WTC11 (cell line): ENCODE data around the gene UBE2H. TPM values are rescaled to one million over a fixed set of nuclear protein-coding genes. Genes with fewer than 3 reads are reported as not detected.

Source experiments
- ATAC-seq: fragments of 200-7000 bp; cut with Tn5 transposase; 2 replicates; pipeline ENCODE4 v1.10.0; 2021; ENCODE audit warnings: mild to moderate bottlenecking, moderate library complexity
- CTCF ChIA-PET: fragments of 300-600 bp; sonication (Branson Sonifier 250); formaldehyde crosslinking; loops from one replicate; lab custom pipeline; 2021; ENCODE audit warnings: antibody characterized with exemption; lab: Charles Lee
- POLR2A ChIA-PET: fragments of 350-600 bp; sonication (Branson Sonifier 250); formaldehyde crosslinking; loops from one replicate; lab custom pipeline; 2021; ENCODE audit warnings: antibody characterized with exemption; lab: Charles Lee
- DNase-seq: peaks from one replicate; pipeline ENCODE4 v3.0.0; 2021; ENCODE audit warnings: low spot score
- H3K27ac Mint-ChIP-seq: 2 replicates; pipeline ENCODE4 v1.8.0; 2021; ENCODE audit warnings: mixed read lengths
- H3K27me3 Mint-ChIP-seq: 2 replicates; pipeline ENCODE4 v1.8.0; 2021; ENCODE audit warnings: low read depth, mild to moderate bottlenecking, moderate library complexity, mixed read lengths
- H3K36me3 Mint-ChIP-seq: 2 replicates; pipeline ENCODE4 v1.8.0; 2021; ENCODE audit warnings: mixed read lengths
- H3K4me1 Mint-ChIP-seq: 2 replicates; pipeline ENCODE4 v1.8.0; 2022; ENCODE audit warnings: mixed read lengths
- H3K4me3 Mint-ChIP-seq: 2 replicates; pipeline ENCODE4 v1.8.0; 2021; ENCODE audit warnings: mild to moderate bottlenecking, moderate library complexity, mixed read lengths
- H3K9me3 Mint-ChIP-seq: 2 replicates; pipeline ENCODE4 v1.8.0; 2021; ENCODE audit warnings: mixed read lengths
- CREB1 ChIP-seq: sonication (generic); formaldehyde crosslinking; IDR thresholded peaks from 2 replicates; pipeline ENCODE4 v1.8.0; 2023; ENCODE audit warnings: mild to moderate bottlenecking, missing genetic modification reagents
- CREM ChIP-seq: sonication (generic); formaldehyde crosslinking; IDR thresholded peaks from 2 replicates; pipeline ENCODE4 v1.8.1; 2022; ENCODE audit warnings: mild to moderate bottlenecking, missing genetic modification reagents, moderate library complexity
- ELF4 ChIP-seq: sonication (generic); formaldehyde crosslinking; IDR thresholded peaks from 2 replicates; pipeline ENCODE4 v1.8.1; 2022; ENCODE audit warnings: low read depth, mild to moderate bottlenecking, moderate library complexity, missing genetic modification reagents
- FOXP1 ChIP-seq: sonication (generic); formaldehyde crosslinking; IDR thresholded peaks from 2 replicates; pipeline ENCODE4 v1.8.0; 2022; ENCODE audit warnings: missing genetic modification reagents, mild to moderate bottlenecking, moderate library complexity, borderline replicate concordance
- HMGA2 ChIP-seq: fragments of 250-450 bp; sonication (Bioruptor Pico); IDR thresholded peaks from 2 replicates; pipeline ENCODE4 v1.4.0; 2021; ENCODE audit warnings: mild to moderate bottlenecking, moderate library complexity
- IRF2 ChIP-seq: sonication (generic); formaldehyde crosslinking; IDR thresholded peaks from 2 replicates; pipeline ENCODE4 v1.8.0; 2022; ENCODE audit warnings: low read depth, missing genetic modification reagents, borderline replicate concordance
- JAZF1 ChIP-seq: fragments of 250-450 bp; sonication (Bioruptor Pico); IDR thresholded peaks from 2 replicates; pipeline ENCODE4 v1.9.0; 2021; ENCODE audit warnings: moderate library complexity, mild to moderate bottlenecking, inconsistent platforms
- KAT7 ChIP-seq: sonication (generic); formaldehyde crosslinking; IDR thresholded peaks from 2 replicates; pipeline ENCODE4 v1.8.1; 2023; ENCODE audit warnings: missing genetic modification reagents, mild to moderate bottlenecking, borderline replicate concordance
- MXD4 ChIP-seq: fragments of 250-450 bp; sonication (Bioruptor Pico); IDR thresholded peaks from 2 replicates; pipeline ENCODE4 v1.8.0; 2021; ENCODE audit warnings: mild to moderate bottlenecking, moderate library complexity, borderline replicate concordance
- NR1H2 ChIP-seq: sonication (generic); formaldehyde crosslinking; IDR thresholded peaks from 2 replicates; pipeline ENCODE4 v1.9.0; 2021; ENCODE audit warnings: mild to moderate bottlenecking, moderate library complexity, missing genetic modification reagents
- OVOL2 ChIP-seq: fragments of 250-450 bp; sonication (Bioruptor Pico); IDR thresholded peaks from 2 replicates; pipeline ENCODE4 v1.9.0; 2021; ENCODE audit warnings: mild to moderate bottlenecking, borderline replicate concordance
- ZNF263 ChIP-seq: sonication (generic); formaldehyde crosslinking; IDR thresholded peaks from 2 replicates; pipeline ENCODE4 v1.8.1; 2022; ENCODE audit warnings: low read depth, mild to moderate bottlenecking, moderate library complexity, missing genetic modification reagents
- ZNF423 ChIP-seq: fragments of 250-450 bp; sonication (Bioruptor Pico); IDR thresholded peaks from 2 replicates; pipeline ENCODE4 v2.1.2; 2022; ENCODE audit warnings: mild to moderate bottlenecking, moderate library complexity
- total RNA-seq: library from RNA; stranded (reverse); gene quantifications from 3 replicates; pipeline ENCODE4 v1.2.3, GENCODE V29; 2021
- TF ChIP-seq, protein P1 (sequence below): sonication (generic); formaldehyde crosslinking; IDR thresholded peaks from 2 replicates; pipeline ENCODE4 v1.8.0; 2022; ENCODE audit warnings: mild to moderate bottlenecking, missing genetic modification reagents
- TF ChIP-seq, protein P2 (sequence below): fragments of 250-450 bp; sonication (Bioruptor Pico); IDR thresholded peaks from 2 replicates; pipeline ENCODE4 v1.9.0; 2021; ENCODE audit warnings: mild to moderate bottlenecking
- TF ChIP-seq, protein P3 (sequence below): sonication (generic); formaldehyde crosslinking; conservative IDR thresholded peaks from 2 replicates; pipeline ENCODE4 v1.8.1; 2023; ENCODE audit warnings: mild to moderate bottlenecking, low read depth, missing genetic modification reagents, moderate library complexity
- TF ChIP-seq, protein P4 (sequence below): sonication (generic); formaldehyde crosslinking; IDR thresholded peaks from 2 replicates; pipeline ENCODE4 v1.8.0; 2022; ENCODE audit warnings: mild to moderate bottlenecking, missing genetic modification reagents
- TF ChIP-seq, protein P5 (sequence below): sonication (generic); formaldehyde crosslinking; IDR thresholded peaks from 2 replicates; pipeline ENCODE4 v1.8.1; 2022; ENCODE audit warnings: low read depth, mild to moderate bottlenecking, moderate library complexity, missing genetic modification reagents, borderline replicate concordance
- TF ChIP-seq, protein P6 (sequence below): sonication (generic); formaldehyde crosslinking; IDR thresholded peaks from 2 replicates; pipeline ENCODE4 v1.8.1; 2022; ENCODE audit warnings: low read depth, missing genetic modification reagents, borderline replicate concordance
- TF ChIP-seq, protein P7 (sequence below): sonication (generic); formaldehyde crosslinking; IDR thresholded peaks from 2 replicates; pipeline ENCODE4 v1.8.1; 2023; ENCODE audit warnings: mild to moderate bottlenecking, missing genetic modification reagents, moderate library complexity
- TF ChIP-seq, protein P8 (sequence below): sonication (generic); formaldehyde crosslinking; IDR thresholded peaks from 2 replicates; pipeline ENCODE4 v1.8.1; 2022; ENCODE audit warnings: missing genetic modification reagents, borderline replicate concordance

UBE2H gene
- total RNA-seq, 1 experiment from 2014 or later = 55.0 TPM

DNA sequence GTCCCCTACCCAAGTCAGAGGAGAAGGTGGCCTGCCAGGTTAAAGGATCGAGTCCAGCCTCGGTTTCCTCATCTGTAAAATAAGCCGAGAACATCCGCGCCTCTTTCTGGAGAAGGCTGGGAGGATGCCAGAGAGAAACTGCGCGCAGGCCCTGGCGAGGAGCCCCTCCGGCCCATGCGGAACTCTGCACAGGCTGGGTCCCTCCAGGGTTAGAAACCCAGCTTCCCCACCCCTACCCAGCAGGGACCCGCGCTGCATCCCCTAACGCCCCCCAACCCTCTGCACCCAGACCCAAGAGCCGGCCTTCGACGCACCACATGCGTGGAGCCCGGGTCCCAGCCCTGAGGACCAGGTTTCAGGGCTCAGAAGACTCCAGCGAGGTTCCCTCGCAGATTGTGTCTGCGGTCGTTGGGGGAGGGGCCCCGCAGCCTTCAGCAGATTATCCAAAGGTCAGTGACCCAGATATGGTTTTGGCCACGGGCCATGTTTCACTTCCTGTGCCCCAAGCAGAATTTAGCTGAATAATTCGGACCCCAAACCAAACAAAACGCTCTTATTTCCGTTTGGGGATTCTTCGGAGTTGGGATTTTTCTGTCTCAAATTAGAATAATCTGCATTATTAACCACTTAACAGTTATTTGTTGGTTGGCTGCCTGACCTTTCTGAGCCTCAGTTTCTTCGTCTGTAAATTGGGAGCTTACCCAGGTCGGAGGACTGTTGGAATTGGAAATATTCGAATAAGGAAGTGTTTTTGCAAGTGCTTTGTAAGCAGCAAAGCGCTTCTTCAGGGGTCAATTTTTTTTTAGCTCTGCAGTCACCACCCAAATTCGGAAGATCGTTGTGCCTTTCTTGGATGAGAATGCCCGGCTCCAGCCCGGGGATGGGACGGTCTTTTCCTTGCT lies 167.7 kb downstream of the UBE2H start:
- no peaks in the 10 kb centered on the region for H3K36me3 Mint-ChIP-seq
- DNase-seq (peak; percentile 32), ATAC-seq (no peak)
- H3K27ac Mint-ChIP-seq = no peak overlapping the region
- ChIA-PET POLR2A (interaction anchor here (0.6 kb wide), 1 partner anchor 8 kb away, joined by 3 read pairs; no protein-coding TSS in a partner anchor), CTCF (interaction anchor here (0.6 to 3.7 kb wide), 2 partner anchors 40 to 226 kb away, joined by 3 to 19 read pairs; no protein-coding TSS in a partner anchor)
- TF ChIP-seq, protein P1, sequence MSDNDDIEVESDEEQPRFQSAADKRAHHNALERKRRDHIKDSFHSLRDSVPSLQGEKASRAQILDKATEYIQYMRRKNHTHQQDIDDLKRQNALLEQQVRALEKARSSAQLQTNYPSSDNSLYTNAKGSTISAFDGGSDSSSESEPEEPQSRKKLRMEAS (CRISPR knock-in tag) = peak; percentile 30; the same call in 1 of the 2 replicates
- no peak for TF ChIP-seq CREM (CRISPR knock-in tag)
- TF ChIP-seq HMGA2 (CRISPR knock-in tag) = no peak
- peaks cover 92% of the 10 kb centered on the region for H3K27me3 Mint-ChIP-seq
- H3K4me1 Mint-ChIP-seq = peaks cover 47% of the 10 kb centered on the region
- peak overlapping the region; percentile 63 for H3K4me3 Mint-ChIP-seq
- no peaks in the 10 kb centered on the region for H3K9me3 Mint-ChIP-seq

DNA sequence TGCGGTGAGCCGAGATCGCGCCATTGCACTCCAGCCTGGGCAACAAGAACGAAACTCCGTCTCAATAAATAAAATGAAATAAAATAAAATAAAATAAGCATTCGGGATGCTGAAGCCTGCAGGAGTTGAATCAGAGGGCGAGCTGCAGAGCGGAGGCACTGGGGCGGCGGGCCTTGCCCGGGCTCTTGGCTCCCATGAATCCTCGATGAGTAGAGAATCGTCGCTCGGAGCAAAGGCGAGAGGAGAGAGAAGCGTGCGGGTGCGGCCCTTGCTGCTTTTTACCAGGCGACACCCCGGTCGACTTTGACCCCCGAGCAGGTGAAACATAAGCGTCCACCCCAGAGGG lies 168.3 kb downstream of the UBE2H start:
- ChIA-PET POLR2A (no interaction called here), CTCF (interaction anchor here (1.4 kb wide), 1 partner anchor 40 kb away, joined by 3 read pairs; no protein-coding TSS in a partner anchor)
- Mint-ChIP-seq H3K27ac (no peak overlapping the region), H3K4me1 (peaks cover 47% of the 10 kb centered on the region), H3K4me3 (no peak overlapping the region), H3K27me3 (peaks cover 86% of the 10 kb centered on the region), H3K36me3 (no peaks in the 10 kb centered on the region), H3K9me3 (no peaks in the 10 kb centered on the region)
- TF ChIP-seq CREB1 (CRISPR knock-in tag) (no peak), MXD4 (no peak)
- DNase-seq (peak; percentile 33), ATAC-seq (no peak)

DNA sequence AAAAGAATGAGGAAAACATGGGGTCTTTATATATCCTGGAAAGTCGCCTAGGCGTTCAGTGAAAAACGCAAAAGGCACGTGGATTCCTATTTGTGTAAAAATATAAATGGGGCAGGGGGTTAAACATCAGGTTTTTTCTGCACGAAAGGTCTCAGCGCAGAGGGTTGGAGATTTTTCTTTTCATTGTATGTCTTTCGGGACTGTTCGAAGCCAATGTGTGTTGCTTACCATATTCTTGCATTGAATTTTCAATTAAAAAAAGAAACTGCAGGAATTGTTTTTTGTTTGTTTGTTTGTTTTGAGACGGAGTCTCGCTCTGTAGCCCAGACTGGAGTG lies 169.2 kb downstream of the UBE2H start:
- ATAC-seq (no peak), DNase-seq (no peak)
- TF ChIP-seq NR1H2 (CRISPR knock-in tag) (no peak), OVOL2 (no peak), MXD4 (no peak), ZNF423 (no peak), ELF4 (CRISPR knock-in tag) (no peak), JAZF1 (no peak), FOXP1 (CRISPR knock-in tag) (no peak), ZNF263 (no peak), IRF2 (CRISPR knock-in tag) (no peak), KAT7 (CRISPR knock-in tag) (no peak)
- TF ChIP-seq, protein P2, sequence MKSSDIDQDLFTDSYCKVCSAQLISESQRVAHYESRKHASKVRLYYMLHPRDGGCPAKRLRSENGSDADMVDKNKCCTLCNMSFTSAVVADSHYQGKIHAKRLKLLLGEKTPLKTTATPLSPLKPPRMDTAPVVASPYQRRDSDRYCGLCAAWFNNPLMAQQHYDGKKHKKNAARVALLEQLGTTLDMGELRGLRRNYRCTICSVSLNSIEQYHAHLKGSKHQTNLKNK (CRISPR knock-in tag) = no peak
- TF ChIP-seq, protein P3, sequence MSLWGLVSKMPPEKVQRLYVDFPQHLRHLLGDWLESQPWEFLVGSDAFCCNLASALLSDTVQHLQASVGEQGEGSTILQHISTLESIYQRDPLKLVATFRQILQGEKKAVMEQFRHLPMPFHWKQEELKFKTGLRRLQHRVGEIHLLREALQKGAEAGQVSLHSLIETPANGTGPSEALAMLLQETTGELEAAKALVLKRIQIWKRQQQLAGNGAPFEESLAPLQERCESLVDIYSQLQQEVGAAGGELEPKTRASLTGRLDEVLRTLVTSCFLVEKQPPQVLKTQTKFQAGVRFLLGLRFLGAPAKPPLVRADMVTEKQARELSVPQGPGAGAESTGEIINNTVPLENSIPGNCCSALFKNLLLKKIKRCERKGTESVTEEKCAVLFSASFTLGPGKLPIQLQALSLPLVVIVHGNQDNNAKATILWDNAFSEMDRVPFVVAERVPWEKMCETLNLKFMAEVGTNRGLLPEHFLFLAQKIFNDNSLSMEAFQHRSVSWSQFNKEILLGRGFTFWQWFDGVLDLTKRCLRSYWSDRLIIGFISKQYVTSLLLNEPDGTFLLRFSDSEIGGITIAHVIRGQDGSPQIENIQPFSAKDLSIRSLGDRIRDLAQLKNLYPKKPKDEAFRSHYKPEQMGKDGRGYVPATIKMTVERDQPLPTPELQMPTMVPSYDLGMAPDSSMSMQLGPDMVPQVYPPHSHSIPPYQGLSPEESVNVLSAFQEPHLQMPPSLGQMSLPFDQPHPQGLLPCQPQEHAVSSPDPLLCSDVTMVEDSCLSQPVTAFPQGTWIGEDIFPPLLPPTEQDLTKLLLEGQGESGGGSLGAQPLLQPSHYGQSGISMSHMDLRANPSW (CRISPR knock-in tag) = no peak
- TF ChIP-seq, protein P4, sequence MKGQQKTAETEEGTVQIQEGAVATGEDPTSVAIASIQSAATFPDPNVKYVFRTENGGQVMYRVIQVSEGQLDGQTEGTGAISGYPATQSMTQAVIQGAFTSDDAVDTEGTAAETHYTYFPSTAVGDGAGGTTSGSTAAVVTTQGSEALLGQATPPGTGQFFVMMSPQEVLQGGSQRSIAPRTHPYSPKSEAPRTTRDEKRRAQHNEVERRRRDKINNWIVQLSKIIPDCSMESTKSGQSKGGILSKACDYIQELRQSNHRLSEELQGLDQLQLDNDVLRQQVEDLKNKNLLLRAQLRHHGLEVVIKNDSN (CRISPR knock-in tag) = no peak
- TF ChIP-seq, protein P5, sequence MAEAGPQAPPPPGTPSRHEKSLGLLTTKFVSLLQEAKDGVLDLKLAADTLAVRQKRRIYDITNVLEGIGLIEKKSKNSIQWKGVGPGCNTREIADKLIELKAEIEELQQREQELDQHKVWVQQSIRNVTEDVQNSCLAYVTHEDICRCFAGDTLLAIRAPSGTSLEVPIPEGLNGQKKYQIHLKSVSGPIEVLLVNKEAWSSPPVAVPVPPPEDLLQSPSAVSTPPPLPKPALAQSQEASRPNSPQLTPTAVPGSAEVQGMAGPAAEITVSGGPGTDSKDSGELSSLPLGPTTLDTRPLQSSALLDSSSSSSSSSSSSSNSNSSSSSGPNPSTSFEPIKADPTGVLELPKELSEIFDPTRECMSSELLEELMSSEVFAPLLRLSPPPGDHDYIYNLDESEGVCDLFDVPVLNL (CRISPR knock-in tag) = no peak
- TF ChIP-seq, protein P6, sequence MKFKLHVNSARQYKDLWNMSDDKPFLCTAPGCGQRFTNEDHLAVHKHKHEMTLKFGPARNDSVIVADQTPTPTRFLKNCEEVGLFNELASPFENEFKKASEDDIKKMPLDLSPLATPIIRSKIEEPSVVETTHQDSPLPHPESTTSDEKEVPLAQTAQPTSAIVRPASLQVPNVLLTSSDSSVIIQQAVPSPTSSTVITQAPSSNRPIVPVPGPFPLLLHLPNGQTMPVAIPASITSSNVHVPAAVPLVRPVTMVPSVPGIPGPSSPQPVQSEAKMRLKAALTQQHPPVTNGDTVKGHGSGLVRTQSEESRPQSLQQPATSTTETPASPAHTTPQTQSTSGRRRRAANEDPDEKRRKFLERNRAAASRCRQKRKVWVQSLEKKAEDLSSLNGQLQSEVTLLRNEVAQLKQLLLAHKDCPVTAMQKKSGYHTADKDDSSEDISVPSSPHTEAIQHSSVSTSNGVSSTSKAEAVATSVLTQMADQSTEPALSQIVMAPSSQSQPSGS (CRISPR knock-in tag) = no peak
- TF ChIP-seq, protein P7, sequence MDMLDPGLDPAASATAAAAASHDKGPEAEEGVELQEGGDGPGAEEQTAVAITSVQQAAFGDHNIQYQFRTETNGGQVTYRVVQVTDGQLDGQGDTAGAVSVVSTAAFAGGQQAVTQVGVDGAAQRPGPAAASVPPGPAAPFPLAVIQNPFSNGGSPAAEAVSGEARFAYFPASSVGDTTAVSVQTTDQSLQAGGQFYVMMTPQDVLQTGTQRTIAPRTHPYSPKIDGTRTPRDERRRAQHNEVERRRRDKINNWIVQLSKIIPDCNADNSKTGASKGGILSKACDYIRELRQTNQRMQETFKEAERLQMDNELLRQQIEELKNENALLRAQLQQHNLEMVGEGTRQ (CRISPR knock-in tag) = no peak
- TF ChIP-seq, protein P8, sequence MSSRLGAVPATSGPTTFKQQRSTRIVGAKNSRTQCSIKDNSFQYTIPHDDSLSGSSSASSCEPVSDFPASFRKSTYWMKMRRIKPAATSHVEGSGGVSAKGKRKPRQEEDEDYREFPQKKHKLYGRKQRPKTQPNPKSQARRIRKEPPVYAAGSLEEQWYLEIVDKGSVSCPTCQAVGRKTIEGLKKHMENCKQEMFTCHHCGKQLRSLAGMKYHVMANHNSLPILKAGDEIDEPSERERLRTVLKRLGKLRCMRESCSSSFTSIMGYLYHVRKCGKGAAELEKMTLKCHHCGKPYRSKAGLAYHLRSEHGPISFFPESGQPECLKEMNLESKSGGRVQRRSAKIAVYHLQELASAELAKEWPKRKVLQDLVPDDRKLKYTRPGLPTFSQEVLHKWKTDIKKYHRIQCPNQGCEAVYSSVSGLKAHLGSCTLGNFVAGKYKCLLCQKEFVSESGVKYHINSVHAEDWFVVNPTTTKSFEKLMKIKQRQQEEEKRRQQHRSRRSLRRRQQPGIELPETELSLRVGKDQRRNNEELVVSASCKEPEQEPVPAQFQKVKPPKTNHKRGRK = no peak
- Mint-ChIP-seq H3K27ac (no peak overlapping the region), H3K27me3 (peaks cover 83% of the 10 kb centered on the region), H3K4me1 (peaks cover 47% of the 10 kb centered on the region), H3K36me3 (no peaks in the 10 kb centered on the region), H3K4me3 (peak overlapping the region; percentile 82), H3K9me3 (no peaks in the 10 kb centered on the region)
- ChIA-PET CTCF (interaction anchor here (1.4 kb wide), 1 partner anchor 41 kb away, joined by 3 read pairs; no protein-coding TSS in a partner anchor), POLR2A (interaction anchor here (0.7 kb wide), 1 partner anchor 30 kb away, joined by 4 read pairs; no protein-coding TSS in a partner anchor)
